ENCODE results near the gene ARFGEF2. TPM values are rescaled to one million over a fixed set of nuclear protein-coding genes. Genes with fewer than 3 reads are reported as not detected.

ARFGEF2 gene
- total and polyA plus RNA-seq, 2 of the 8 experiments (the other 6 are each of a cell fraction or from before 2014, with no cell fraction given) = 8.1 to 21.8 TPM

- H3K4me3 ChIP-seq (ENCODE audit: extremely low read depth in 1 of 4, insufficient read depth in 2 of 4, low read depth in 3 of 4, low read length in 4 of 4) = no peak overlapping the region
- DNase-seq (ENCODE audit: low read depth in 1 of 2, low spot score in 2 of 2) = no peak
- TF ChIP-seq ASH2L (IDR thresholded peaks at IDR 0.05; ENCODE audit: low read length) (no peak), FOSL1 (IDR thresholded peaks at IDR 0.05; ENCODE audit: insufficient read depth, low read depth, low read length) (no peak), CEBPB (IDR thresholded peaks at IDR 0.05; ENCODE audit: low read depth, low read length) (no peak)
- H3K4me1 ChIP-seq (replicated peaks in 1 of 4; ENCODE audit: control insufficient read depth in 3 of 4, insufficient read depth in 4 of 4, low read length in 3 of 4) = no peaks in the 10 kb centered on the region
- no peak overlapping the region for H3K4me2 ChIP-seq (ENCODE audit: insufficient read depth in 1 of 2, low read depth in 2 of 2, low read length in 2 of 2)
- H3K9ac ChIP-seq (replicated peaks in 1 of 4; ENCODE audit: extremely low read depth in 1 of 4, low read depth in 3 of 4, low read length in 3 of 4) = no peak overlapping the region
- no peak overlapping the region for H4K8ac ChIP-seq (ENCODE audit: extremely low read depth, insufficient read depth, low read length)
- H4K5ac ChIP-seq (ENCODE audit: insufficient read length, low read depth, low read length) = no peak overlapping the region
- H3K14ac ChIP-seq (ENCODE audit: insufficient read length) = no peak overlapping the region
- H4K20me1 ChIP-seq (replicated peaks in 1 of 2; ENCODE audit: control insufficient read depth in 1 of 2, insufficient read depth in 2 of 2, low read length in 2 of 2) = peaks cover 4% of the 10 kb centered on the region in 2 experiments
- H2BK15ac ChIP-seq (ENCODE audit: low read length) = no peak overlapping the region
- no peak for FAIRE-seq
- H3K36me3 ChIP-seq (ENCODE audit: control insufficient read depth in 2 of 4, insufficient read depth in 4 of 4, low read length in 3 of 4) = peaks cover 17 to 91% (median 60%) of the 10 kb centered on the region in 4 experiments
- no peak overlapping the region for H2AFZ ChIP-seq (ENCODE audit: low read length)
- no peaks in the 10 kb centered on the region for H3K27me3 ChIP-seq (replicated peaks in 1 of 4; ENCODE audit: control insufficient read depth in 3 of 4, extremely low read depth in 1 of 4, insufficient read depth in 3 of 4, low read length in 3 of 4)
- H2BK20ac ChIP-seq (ENCODE audit: low read length) = no peak overlapping the region
- H2BK12ac ChIP-seq (ENCODE audit: low read depth, low read length) = no peak overlapping the region
- ChIA-PET CTCF (ENCODE audit: partially characterized antibody) (interaction anchor here (0.9 to 1.1 kb wide), 2 partner anchors 12 to 183 kb away, joined by 3 to 4 read pairs; no protein-coding TSS in a partner anchor), POLR2A (ENCODE audit: partially characterized antibody) (interaction anchor here (1.0 to 2.2 kb wide), 5 partner anchors 10 to 24 kb away, joined by 3 to 7 read pairs (median 4); partner anchors contain the start of gene CSE1L)
- no peak overlapping the region for H3K27ac ChIP-seq (ENCODE audit: low read depth, low read length)
- no peak overlapping the region for H3K23ac ChIP-seq (ENCODE audit: insufficient read length)
- no peak overlapping the region for H4K91ac ChIP-seq (replicated peaks; ENCODE audit: insufficient read length, low read length)
- no peak overlapping the region for H3K18ac ChIP-seq (ENCODE audit: extremely low read depth, low read length)
- 91% methylated on average over 3 of the region's 3 CpGs; no CpG with 5 or more reads in 1 of the 2 experiments for WGBS, 2 experiments (ENCODE audit: extremely low coverage in 1 of 2, insufficient coverage in 1 of 2, insufficient read length in 1 of 2, insufficient replicate concordance in 2 of 2, low coverage in 1 of 2, low lambda C conversion rate in 2 of 2, missing lambda C conversion rate in 1 of 2)
- no peaks in the 10 kb centered on the region for H3K9me3 ChIP-seq (ENCODE audit: insufficient read depth in 2 of 2, low read depth in 1 of 2, low read length in 1 of 2)
- no peaks in the 10 kb centered on the region for H3K23me2 ChIP-seq (ENCODE audit: low read depth, low read length)
- H3K4ac ChIP-seq (replicated peaks; ENCODE audit: insufficient read length, low read depth, low read length) = no peak overlapping the region
- H3K79me2 ChIP-seq (ENCODE audit: control insufficient read depth in 1 of 2, insufficient read depth in 2 of 2, low read length in 2 of 2) = peaks cover 0 to 64% of the 10 kb centered on the region in 2 experiments; a peak in 2 of 4 replicates
- no peaks in the 10 kb centered on the region for H3K79me1 ChIP-seq (ENCODE audit: low read depth, low read length)
- no peak overlapping the region for H2BK5ac ChIP-seq (ENCODE audit: low read depth, low read length)
- no peak overlapping the region for H2BK120ac ChIP-seq (replicated peaks; ENCODE audit: low read depth, low read length)
- H2AK5ac ChIP-seq (ENCODE audit: low read depth, low read length) = no peak overlapping the region
- no peak overlapping the region for H3K56ac ChIP-seq (replicated peaks; ENCODE audit: insufficient read length, low read depth, low read length)
Measured at GRCh38 chr20:49063279-49063678, 141.8 kb downstream of the ARFGEF2 start.

Measured in H1 (cell line).